ENCODE measurements around the gene NOTUM.

The NOTUM gene

GRCh38 chr17:81917565-81918332 lies 43.2 kb downstream of the NOTUM start, which contains the start of gene SIRT7:
SIRT7 (minus strand) TSS chr17:81918176; CDS start chr17:81918131, 45 bp downstream.
- ChIA-PET CTCF (interaction anchor here (1.0 to 1.3 kb wide), 5 partner anchors 7 to 112 kb away, joined by 3 to 9 read pairs (median 3); partner anchors contain the start of gene MAFG), POLR2A (interaction anchor here (0.7 to 1.1 kb wide), 2 partner anchors 9 to 49 kb away, joined by 3 to 8 read pairs; no protein-coding TSS in a partner anchor)
- TF ChIP-seq, protein P1, sequence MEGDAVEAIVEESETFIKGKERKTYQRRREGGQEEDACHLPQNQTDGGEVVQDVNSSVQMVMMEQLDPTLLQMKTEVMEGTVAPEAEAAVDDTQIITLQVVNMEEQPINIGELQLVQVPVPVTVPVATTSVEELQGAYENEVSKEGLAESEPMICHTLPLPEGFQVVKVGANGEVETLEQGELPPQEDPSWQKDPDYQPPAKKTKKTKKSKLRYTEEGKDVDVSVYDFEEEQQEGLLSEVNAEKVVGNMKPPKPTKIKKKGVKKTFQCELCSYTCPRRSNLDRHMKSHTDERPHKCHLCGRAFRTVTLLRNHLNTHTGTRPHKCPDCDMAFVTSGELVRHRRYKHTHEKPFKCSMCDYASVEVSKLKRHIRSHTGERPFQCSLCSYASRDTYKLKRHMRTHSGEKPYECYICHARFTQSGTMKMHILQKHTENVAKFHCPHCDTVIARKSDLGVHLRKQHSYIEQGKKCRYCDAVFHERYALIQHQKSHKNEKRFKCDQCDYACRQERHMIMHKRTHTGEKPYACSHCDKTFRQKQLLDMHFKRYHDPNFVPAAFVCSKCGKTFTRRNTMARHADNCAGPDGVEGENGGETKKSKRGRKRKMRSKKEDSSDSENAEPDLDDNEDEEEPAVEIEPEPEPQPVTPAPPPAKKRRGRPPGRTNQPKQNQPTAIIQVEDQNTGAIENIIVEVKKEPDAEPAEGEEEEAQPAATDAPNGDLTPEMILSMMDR (IDR thresholded peaks at IDR 0.05; ENCODE audit: control extremely low read depth, extremely low read depth, low read depth, missing control alignments), result no peak
- peak; percentile 98 for DNase-seq (ENCODE audit: extremely low spot score)

- POLR2A ChIA-PET, result interaction anchor here (0.6 to 1.1 kb wide), 4 partner anchors 10 to 107 kb away, joined by 3 to 8 read pairs (median 4); no protein-coding TSS in a partner anchor
- no peak for DNase-seq (ENCODE audit: extremely low spot score)
- CTCF ChIA-PET, result interaction anchor here (0.8 to 1.3 kb wide), 5 partner anchors 9 to 47 kb away, joined by 3 to 9 read pairs (median 4); partner anchors contain the start of gene MAFG
- TF ChIP-seq, protein P1 (IDR thresholded peaks at IDR 0.05; ENCODE audit: control extremely low read depth, extremely low read depth, low read depth, missing control alignments), result no peak
These were observed 44.6 kb downstream of the NOTUM start for GRCh38 chr17:81916234-81917001.

GRCh38 chr17:81915331-81915730 lies 45.7 kb downstream of the NOTUM start:
- ChIA-PET POLR2A (no interaction called here), CTCF (no interaction called here)
- TF ChIP-seq, protein P1 (IDR thresholded peaks at IDR 0.05; ENCODE audit: control extremely low read depth, extremely low read depth, low read depth, missing control alignments), result no peak
- no peak for DNase-seq (ENCODE audit: extremely low spot score)

- TF ChIP-seq, protein P1 (IDR thresholded peaks at IDR 0.05; ENCODE audit: control extremely low read depth, extremely low read depth, low read depth, missing control alignments), result no peak
These were observed 46.7 kb downstream of the NOTUM start for GRCh38 chr17:81914103-81914850.

GRCh38 chr17:81913394-81914102 lies 47.4 kb downstream of the NOTUM start:
- no peak for DNase-seq (ENCODE audit: extremely low spot score)
- ChIA-PET POLR2A (interaction anchor here (1.3 kb wide), 1 partner anchor 11 kb away, joined by 3 read pairs; no protein-coding TSS in a partner anchor), CTCF (interaction anchor here (0.9 to 2.3 kb wide), 5 partner anchors 10 to 117 kb away, joined by 3 to 7 read pairs (median 4); partner anchors contain the start of gene MAFG)
- TF ChIP-seq, protein P1 (IDR thresholded peaks at IDR 0.05; ENCODE audit: control extremely low read depth, extremely low read depth, low read depth, missing control alignments), result no peak

More at GRCh38 chr17:81914103-81914850, 46.7 kb downstream of the NOTUM start:
- no peak for DNase-seq (ENCODE audit: extremely low spot score)
- ChIA-PET POLR2A (no interaction called here), CTCF (interaction anchor here (0.9 to 2.3 kb wide), 3 partner anchors 12 to 116 kb away, joined by 3 to 7 read pairs (median 5); partner anchors contain the start of gene MAFG)

Data from GM10248 (cell line).